Ascending aorta (tissue), 2 donors: ENCODE results near the gene MTA3. TPM values are rescaled to one million over a fixed set of nuclear protein-coding genes. Genes with fewer than 3 reads are reported as not detected.

Source experiments
- DNase-seq, 2 donors: peaks; one replicate each; pipeline ENCODE4 v3.0.0-alpha.2; 2019; ENCODE audit warnings: low spot score in 2 of 2
- H3K27ac ChIP-seq, 2 donors: fragments of 200-600 bp; sonication (generic); one replicate each; pipeline ENCODE4 v1.5.1; 2016 to 2017; ENCODE audit warnings: mild to moderate bottlenecking in 1 of 2
- H3K27me3 ChIP-seq: fragments of 200-600 bp; sonication (generic); one replicate; pipeline ENCODE4 v1.5.1; 2017
- H3K36me3 ChIP-seq, 2 donors: fragments of 200-600 bp; sonication (generic); one replicate each; pipeline ENCODE4 v1.5.1; 2016
- H3K4me1 ChIP-seq, 2 donors: fragments of 200-600 bp; sonication (generic); one replicate each; pipeline ENCODE4 v1.5.1; 2016 to 2017; ENCODE audit warnings: mild to moderate bottlenecking in 1 of 2
- H3K4me3 ChIP-seq, 2 donors: fragments of 200-600 bp; sonication (generic); one replicate each; pipeline ENCODE4 v1.5.1; 2016 to 2017; ENCODE audit warnings: mild to moderate bottlenecking in 1 of 2
- H3K9me3 ChIP-seq, 2 donors: fragments of 200-600 bp; sonication (generic); one replicate each; pipeline ENCODE4 v1.5.1; 2016
- CTCF ChIP-seq, 3 experiments: fragments of 200-600 bp in 2 of 3; fragments of 450-650 bp in 1 of 3; sonication (generic) in 2 of 3; IDR thresholded peaks; one replicate each; pipeline ENCODE4 v1.5.1; 2016 to 2019; ENCODE audit warnings: antibody characterized with exemption in 3 of 3, mild to moderate bottlenecking in 1 of 3, moderate library complexity in 1 of 3
- intact Hi-C: fragments of 100-400 bp; cut with DNase I; formaldehyde crosslinking; loops from one replicate; pipeline ENCODE4 v1.15.1; 2023
- total RNA-seq: library from RNA; depleted of rRNA; stranded (reverse); fragments of >200 nt; gene quantifications from one replicate; pipeline ENCODE4 v1.1.0, GENCODE V29; 2016

MTA3 gene
- total RNA-seq, 1 donor from 2014 or later, result 59.2 TPM

GRCh38 chr2:42742740-42743658, 174.6 kb downstream of the MTA3 start:
- H3K27me3 ChIP-seq, result no peaks in the 10 kb centered on the region
- no peaks in the 10 kb centered on the region for H3K4me1 ChIP-seq
- intact Hi-C loops, result no loop called here
- H3K4me3 ChIP-seq, result no peak overlapping the region
- peaks cover 7 to 14% of the 10 kb centered on the region in 2 donors for H3K36me3 ChIP-seq
- TF ChIP-seq CTCF (IDR thresholded peaks at IDR 0.05), result no peak
- H3K27ac ChIP-seq, result no peak overlapping the region
- DNase-seq, result no peak
- H3K9me3 ChIP-seq, result no peaks in the 10 kb centered on the region

- H3K9me3 ChIP-seq, result no peaks in the 10 kb centered on the region
- no peak for TF ChIP-seq CTCF (IDR thresholded peaks at IDR 0.05)
- no peak overlapping the region for H3K27ac ChIP-seq
- peaks cover 7 to 14% of the 10 kb centered on the region in 2 donors for H3K36me3 ChIP-seq
- DNase-seq, result no peak
- no peaks in the 10 kb centered on the region for H3K27me3 ChIP-seq
- H3K4me3 ChIP-seq, result no peak overlapping the region
- no peaks in the 10 kb centered on the region for H3K4me1 ChIP-seq
- intact Hi-C loops, result no loop called here
These were observed 175.2 kb downstream of the MTA3 start for GRCh38 chr2:42743659-42743990.

- no peaks in the 10 kb centered on the region for H3K9me3 ChIP-seq
- H3K4me3 ChIP-seq, result no peak overlapping the region
- peaks cover 7 to 9% of the 10 kb centered on the region in 2 donors for H3K36me3 ChIP-seq
- TF ChIP-seq CTCF (IDR thresholded peaks at IDR 0.05), result no peak
- no peaks in the 10 kb centered on the region for H3K4me1 ChIP-seq
- no peak overlapping the region for H3K27ac ChIP-seq
- no peak for DNase-seq
- intact Hi-C loops, result no loop called here
- no peaks in the 10 kb centered on the region for H3K27me3 ChIP-seq
These were observed 176.2 kb downstream of the MTA3 start for GRCh38 chr2:42744545-42745082.

GRCh38 chr2:42747422-42747821, 179.0 kb downstream of the MTA3 start:
- Histone ChIP-seq H3K4me3 (no peak overlapping the region), H3K4me1 (no peaks in the 10 kb centered on the region), H3K27ac (no peak overlapping the region), H3K36me3 (peaks cover 0 to 7% of the 10 kb centered on the region in 2 donors), H3K9me3 (no peaks in the 10 kb centered on the region), H3K27me3 (no peaks in the 10 kb centered on the region)
- no peak for TF ChIP-seq CTCF (IDR thresholded peaks at IDR 0.05)
- no peak for DNase-seq
- intact Hi-C loops, result no loop called here

GRCh38 chr2:42748840-42749239, 180.4 kb downstream of the MTA3 start:
- Histone ChIP-seq H3K27ac (no peak overlapping the region), H3K4me1 (peaks cover 0 to 3% of the 10 kb centered on the region in 2 donors), H3K4me3 (no peak overlapping the region), H3K9me3 (no peaks in the 10 kb centered on the region), H3K27me3 (no peaks in the 10 kb centered on the region), H3K36me3 (peaks cover 0 to 3% of the 10 kb centered on the region in 2 donors)
- no peak for DNase-seq
- TF ChIP-seq CTCF (IDR thresholded peaks at IDR 0.05), result no peak
- intact Hi-C loops, result no loop called here
